ENCODE data around the gene FLT3. TPM values are rescaled to one million over a fixed set of nuclear protein-coding genes. Genes with fewer than 3 reads are reported as not detected.

Gene FLT3
- total RNA-seq, 6 donors from 2014 or later: 0.89 to 6.3 (median 1.6) TPM

- no peak overlapping the region for H3K4me3 ChIP-seq
- H3K9me3 ChIP-seq: no peaks in the 10 kb centered on the region
- H3K27me3 ChIP-seq: peaks cover 2 to 77% (median 43%) of the 10 kb centered on the region in 4 donors
- no peak for TF ChIP-seq POLR2A (IDR thresholded peaks at IDR 0.05)
- 63 to 67% methylated on average over 7 to 9 of the region's 9 CpGs for WGBS, 2 donors
- no peak overlapping the region for H3K27ac ChIP-seq
- DNase-seq (no peak), ATAC-seq (ENCODE audit: low FRiP score in 2 of 2) (no peak)
- no peaks in the 10 kb centered on the region for H3K36me3 ChIP-seq
- peaks cover 13 to 42% (median 20%) of the 10 kb centered on the region in 4 donors for H3K4me1 ChIP-seq
Measured at GRCh38 chr13:27962982-27963381, 137.4 kb downstream of the FLT3 start.

GRCh38 chr13:27962128-27962841 is 138.1 kb downstream of the FLT3 start:
- 38 to 47% methylated on average over 5 to 6 of the region's 6 CpGs for WGBS, 2 donors
- TF ChIP-seq POLR2A (IDR thresholded peaks at IDR 0.05) (no peak), EP300 (IDR thresholded peaks at IDR 0.05) (no peak), POLR2AphosphoS5 (IDR thresholded peaks at IDR 0.05) (no peak)
- Histone ChIP-seq H3K27ac (no peak overlapping the region), H3K4me3 (no peak overlapping the region), H3K27me3 (peaks cover 2 to 74% (median 40%) of the 10 kb centered on the region in 4 donors), H3K4me1 (peaks cover 13 to 35% (median 18%) of the 10 kb centered on the region in 4 donors), H3K9me3 (no peaks in the 10 kb centered on the region), H3K36me3 (no peaks in the 10 kb centered on the region)
- DNase-seq (no peak), ATAC-seq (ENCODE audit: low FRiP score in 2 of 2) (no peak)

- Histone ChIP-seq H3K27ac (no peak overlapping the region), H3K27me3 (peaks cover 2 to 74% (median 35%) of the 10 kb centered on the region in 4 donors), H3K9me3 (no peaks in the 10 kb centered on the region), H3K4me1 (peaks cover 13 to 27% (median 15%) of the 10 kb centered on the region in 4 donors), H3K4me3 (peak overlapping the region in 3 of 4 donors; percentile 32 to 43 (median 34)), H3K36me3 (no peaks in the 10 kb centered on the region)
- DNase-seq (no peak), ATAC-seq (ENCODE audit: low FRiP score in 2 of 2) (no peak)
- TF ChIP-seq POLR2AphosphoS5 (IDR thresholded peaks at IDR 0.05): no peak
- TF ChIP-seq POLR2A (IDR thresholded peaks at IDR 0.05): no peak
- TF ChIP-seq EP300 (IDR thresholded peaks at IDR 0.05): no peak
- no peak for TF ChIP-seq CTCF (IDR thresholded peaks at IDR 0.05)
- WGBS, 2 donors: 7 to 10% methylated on average over 11 to 25 of the region's 25 CpGs
Measured at GRCh38 chr13:27961227-27962085, 138.9 kb downstream of the FLT3 start.

- Histone ChIP-seq H3K4me1 (peaks cover 13 to 22% (median 15%) of the 10 kb centered on the region in 4 donors), H3K4me3 (peak overlapping the region in 3 of 4 donors; percentile 32 to 43 (median 34)), H3K9me3 (no peaks in the 10 kb centered on the region), H3K27ac (no peak overlapping the region), H3K36me3 (no peaks in the 10 kb centered on the region), H3K27me3 (peaks cover 0 to 68% (median 34%) of the 10 kb centered on the region in 4 donors)
- ATAC-seq (ENCODE audit: low FRiP score in 2 of 2) (peak; percentile 56 to 80), DNase-seq (peak; percentile 64 to 93)
- TF ChIP-seq EP300 (IDR thresholded peaks at IDR 0.05) (no peak), CTCF (IDR thresholded peaks at IDR 0.05) (peak in 4 of 6 experiments; percentile 16 to 40 (median 28))
- 2 to 3% methylated on average over 15 to 70 of the region's 73 CpGs for WGBS, 2 donors
Measured at GRCh38 chr13:27960362-27961226, 139.8 kb downstream of the FLT3 start.

GRCh38 chr13:27959976-27960361 is 140.4 kb downstream of the FLT3 start:
- ATAC-seq (ENCODE audit: low FRiP score in 2 of 2) (no peak), DNase-seq (no peak)
- 11 to 16% methylated on average over 14 of the region's 14 CpGs for WGBS, 2 donors
- TF ChIP-seq CTCF (IDR thresholded peaks at IDR 0.05) (no peak), EP300 (IDR thresholded peaks at IDR 0.05) (no peak), POLR2A (IDR thresholded peaks at IDR 0.05) (no peak), POLR2AphosphoS5 (IDR thresholded peaks at IDR 0.05) (no peak)
- no peak overlapping the region for H3K27ac ChIP-seq
- H3K27me3 ChIP-seq: peaks cover 0 to 68% (median 32%) of the 10 kb centered on the region in 4 donors
- peaks cover 13 to 23% (median 15%) of the 10 kb centered on the region in 4 donors for H3K4me1 ChIP-seq
- H3K36me3 ChIP-seq: no peaks in the 10 kb centered on the region
- H3K9me3 ChIP-seq: no peaks in the 10 kb centered on the region
- peak overlapping the region in 2 of 4 donors; percentile 32 to 34 for H3K4me3 ChIP-seq
